DMS53 (cell line): Measurements from ENCODE around the gene PANX1.

Experiments used
- DNase-seq: peaks from one replicate; lab custom pipeline; 2025; lab: John Stamatoyannopoulos, UW

Gene PANX1

GRCh38 chr11:94129512-94130297, 1.1 kb downstream of the PANX1 start:
- no peak for DNase-seq

- DNase-seq, result no peak
These were observed 1.8 kb downstream of the PANX1 start for GRCh38 chr11:94130298-94131046.

- peak; percentile 28 for DNase-seq
These were observed 2.5 kb downstream of the PANX1 start for GRCh38 chr11:94131047-94131717.

- no peak for DNase-seq
These were observed 3.1 kb downstream of the PANX1 start for GRCh38 chr11:94131718-94132115.

DNA sequence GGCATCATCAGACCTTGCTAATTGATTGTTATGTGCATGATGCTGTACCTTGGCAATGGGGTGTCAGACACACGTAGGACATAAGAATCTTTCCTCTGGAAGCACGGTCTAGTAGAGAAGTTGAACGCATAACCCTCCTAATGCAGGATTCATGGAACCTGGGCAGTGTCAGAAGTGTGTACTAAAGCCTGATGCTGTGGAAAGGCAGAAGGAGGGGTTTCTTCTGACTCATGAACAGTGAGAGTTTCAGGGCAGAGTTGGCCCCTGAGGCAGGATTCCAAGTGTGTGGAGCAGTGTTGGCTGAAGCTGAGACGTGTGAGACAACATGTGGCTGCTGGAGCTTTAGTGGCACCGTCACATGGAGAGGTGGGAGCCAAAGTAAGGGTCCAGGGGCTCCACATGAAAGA, 3.5 kb downstream of the PANX1 start:
- no peak for DNase-seq

- no peak for DNase-seq
These were observed 4.3 kb downstream of the PANX1 start for GRCh38 chr11:94132823-94133408.

DNA sequence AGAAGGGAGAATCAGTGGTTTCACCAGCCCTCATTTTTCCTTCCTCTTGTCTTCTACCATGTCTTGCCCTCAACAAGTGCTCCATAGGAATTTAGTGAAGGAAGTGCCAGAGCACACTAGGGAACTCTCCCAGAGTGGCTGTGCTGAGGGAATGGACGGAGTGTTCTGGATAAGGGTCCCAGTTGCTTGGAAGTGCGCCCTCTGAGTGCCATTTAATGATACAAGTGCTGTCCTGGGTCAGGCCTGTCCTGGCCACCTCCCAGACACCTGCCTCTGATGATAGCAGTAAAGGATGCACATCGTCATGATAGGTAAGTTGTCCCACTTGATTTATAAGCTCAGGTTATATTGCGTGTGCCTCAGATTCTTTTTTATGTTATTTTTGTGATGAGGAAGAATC, 5.1 kb downstream of the PANX1 start:
- no peak for DNase-seq

DNA sequence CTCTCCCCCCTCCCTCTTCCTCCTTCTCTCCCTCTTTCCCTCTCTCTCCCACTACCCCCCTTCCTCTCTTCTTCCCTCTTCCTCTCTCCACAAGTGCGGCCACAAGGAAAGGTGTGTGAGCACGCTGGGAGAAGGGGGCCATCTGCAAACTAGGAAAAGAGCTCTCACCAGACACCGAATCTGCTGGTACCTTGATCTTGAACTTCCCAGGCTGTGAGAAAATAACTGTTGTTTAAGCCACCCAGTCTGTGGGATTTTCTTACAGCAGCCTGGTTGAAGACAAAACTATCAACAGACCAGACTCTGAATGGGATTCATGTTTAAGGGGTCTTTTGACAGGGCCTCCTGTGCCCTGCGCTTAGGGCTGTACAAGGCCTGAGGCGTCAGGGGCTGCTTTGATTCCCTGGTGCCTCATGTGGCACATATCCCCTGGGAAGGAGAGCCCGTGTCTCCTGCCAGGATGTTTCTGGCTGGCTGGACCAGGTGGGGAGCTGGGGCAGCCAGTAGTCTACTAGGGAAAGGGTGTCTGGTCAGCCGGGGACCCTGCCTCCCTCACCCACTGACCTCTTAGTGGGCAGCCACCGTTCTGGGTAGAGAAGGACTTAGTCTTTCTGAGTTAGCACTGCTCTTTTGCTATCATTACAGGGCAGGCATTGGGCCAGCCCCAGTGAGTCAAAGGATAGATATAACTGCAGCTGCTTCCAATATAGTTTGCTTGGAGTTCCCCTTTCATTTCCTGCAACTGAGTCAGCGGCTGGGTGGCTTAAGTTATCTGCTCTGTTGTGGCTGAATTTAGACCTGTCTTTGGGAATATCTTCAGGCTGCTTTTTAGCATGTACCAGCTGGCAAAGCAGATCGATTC, 6.2 kb downstream of the PANX1 start:
- no peak for DNase-seq

DNA sequence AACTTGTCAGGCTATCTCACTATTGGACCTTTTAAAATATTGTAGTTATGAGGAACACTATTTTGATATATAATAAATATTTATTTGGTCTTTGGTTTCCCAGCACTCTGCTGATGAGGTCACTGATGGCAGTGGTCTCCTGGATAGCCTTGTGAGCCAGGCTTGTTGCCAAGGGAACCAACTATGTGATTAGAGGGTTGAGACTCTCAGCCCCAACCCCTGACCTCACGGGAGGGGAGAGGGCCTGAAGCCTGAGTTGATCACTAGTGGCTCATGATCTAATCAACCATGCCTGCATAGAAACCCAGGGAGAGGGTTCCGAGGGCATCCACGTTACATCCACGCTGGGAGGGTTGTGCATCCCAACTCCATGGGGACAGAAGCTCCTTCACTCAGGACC, 10.8 kb downstream of the PANX1 start:
- DNase-seq, result peak; percentile 22

- no peak for DNase-seq
These were observed 11.6 kb downstream of the PANX1 start for GRCh38 chr11:94140154-94140655.

GRCh38 chr11:94141511-94142307, 13.1 kb downstream of the PANX1 start:
- no peak for DNase-seq

- DNase-seq, result no peak
These were observed 14.0 kb downstream of the PANX1 start for GRCh38 chr11:94142308-94143281.

DNA sequence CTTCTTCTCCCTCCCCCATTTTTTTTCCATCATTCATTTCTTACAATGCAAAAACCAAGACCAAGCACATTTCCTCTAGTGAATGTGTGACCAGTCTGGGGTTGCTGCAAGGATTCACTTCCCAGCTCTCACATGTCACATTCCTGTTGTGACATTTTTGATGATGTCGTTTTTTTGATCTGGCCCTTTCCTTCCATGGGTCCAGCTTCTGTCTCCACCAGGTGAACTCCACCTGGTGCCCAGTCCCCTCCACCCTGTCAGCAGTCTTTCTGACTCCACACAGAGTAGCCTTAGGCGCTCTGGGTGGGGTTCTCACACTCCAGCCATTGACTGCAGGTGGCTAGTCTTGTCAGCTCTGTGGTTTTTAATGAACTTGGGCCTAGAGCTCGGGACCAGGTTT, 15.6 kb downstream of the PANX1 start:
- DNase-seq, result no peak

DNA sequence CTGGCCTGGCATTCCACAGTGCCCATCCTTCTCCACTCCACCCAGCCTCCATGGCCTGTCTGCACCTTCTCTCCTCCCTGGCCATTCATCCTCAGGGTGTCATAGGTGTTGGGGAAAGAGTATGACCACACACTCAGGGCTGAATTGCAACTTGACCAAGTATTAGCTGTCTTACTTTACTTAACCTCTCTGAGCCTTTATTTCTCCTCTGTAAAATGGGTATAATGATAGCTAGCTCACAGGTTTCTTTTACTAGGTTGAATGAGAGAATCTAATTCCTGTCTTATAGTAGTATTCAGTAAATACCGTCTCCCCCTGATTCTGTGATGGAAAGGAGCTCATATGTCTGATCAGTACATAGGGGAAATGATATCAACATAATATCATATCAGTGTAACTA, 16.0 kb downstream of the PANX1 start:
- DNase-seq, result no peak

DNA sequence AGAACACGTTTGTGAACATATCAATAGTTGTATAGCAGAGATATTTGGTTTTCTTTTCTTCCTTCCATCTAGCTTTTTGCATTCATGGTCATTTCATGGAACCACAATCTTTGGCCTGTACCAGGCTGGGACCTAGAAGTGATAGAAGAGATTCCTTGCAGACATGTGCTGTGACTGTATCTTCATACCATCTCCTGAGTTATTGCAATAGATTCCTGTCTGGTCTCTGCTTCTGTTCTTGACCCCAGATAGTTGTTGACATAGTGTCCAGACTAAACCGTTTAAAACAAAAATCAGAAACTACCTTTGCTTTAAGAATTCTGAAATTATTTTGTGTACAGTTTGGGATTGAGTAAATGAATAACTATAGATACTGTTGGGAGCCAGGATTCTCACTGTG, 16.8 kb downstream of the PANX1 start:
- no peak for DNase-seq

GRCh38 chr11:94145916-94146315, 17.3 kb downstream of the PANX1 start:
- DNase-seq, result no peak

GRCh38 chr11:94147433-94147845, 18.8 kb downstream of the PANX1 start:
- no peak for DNase-seq

DNA sequence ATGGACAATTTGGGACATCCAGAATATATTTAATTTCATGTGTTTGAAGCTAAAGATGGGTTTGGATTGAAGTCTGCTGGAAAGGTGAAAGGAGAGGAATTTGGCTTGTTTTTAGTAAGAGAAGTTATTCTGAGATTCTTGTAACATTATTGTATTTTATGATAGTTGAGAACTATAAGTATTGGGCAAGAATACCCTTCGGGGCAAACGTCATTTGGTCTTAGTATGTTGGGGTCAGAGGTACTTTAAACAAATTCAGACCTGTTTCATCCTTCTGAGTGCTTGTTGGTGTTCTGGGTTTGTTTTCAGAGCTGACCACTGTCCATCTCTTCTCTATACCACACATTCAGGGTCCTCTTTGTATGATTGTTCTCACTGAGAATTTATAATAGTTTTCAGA, 19.5 kb downstream of the PANX1 start:
- DNase-seq, result no peak

GRCh38 chr11:94149431-94150017, 20.9 kb downstream of the PANX1 start:
- no peak for DNase-seq
